RKO (cell line): Measurements from ENCODE around the gene POLD1.
"Not testable (repeated sequence)": the region's sequence is repeated elsewhere in the genome, so short reads cannot be mapped to it uniquely, and the experiment has no call there.

Experiments used
- DNase-seq: peaks from one replicate; pipeline ENCODE4 v3.0.0-alpha.2; 2016; ENCODE audit warnings: low spot score

The POLD1 gene

GRCh38 chr19:50383852-50384684, at the start of gene POLD1:
Gene POLD1 (plus strand): TSS chr19:50384347. CDS start chr19:50398852, 14,505 bp downstream.
- peak; percentile 97 for DNase-seq

- no peak for DNase-seq
Observed at GRCh38 chr19:50334741-50335421, 49.3 kb upstream of the POLD1 start.

- not testable (repeated sequence) for DNase-seq
Observed at GRCh38 chr19:50337031-50337430, 47.1 kb upstream of the POLD1 start.

GRCh38 chr19:50340331-50340730, 43.8 kb upstream of the POLD1 start:
- no peak for DNase-seq

GRCh38 chr19:50341091-50341564, 43.0 kb upstream of the POLD1 start:
- DNase-seq: no peak

GRCh38 chr19:50344661-50345318, 39.4 kb upstream of the POLD1 start:
- DNase-seq: no peak

- not testable (repeated sequence) for DNase-seq
Observed at GRCh38 chr19:50347089-50347581, 37.0 kb upstream of the POLD1 start.

GRCh38 chr19:50349277-50350057, 34.7 kb upstream of the POLD1 start:
- DNase-seq: no peak

- no peak for DNase-seq
Observed at GRCh38 chr19:50352242-50352641, 31.9 kb upstream of the POLD1 start.

- DNase-seq: not testable (repeated sequence)
Observed at GRCh38 chr19:50353487-50353880, 30.7 kb upstream of the POLD1 start.

GRCh38 chr19:50356691-50357177, 27.4 kb upstream of the POLD1 start:
- DNase-seq: no peak

GRCh38 chr19:50357178-50358100, 26.7 kb upstream of the POLD1 start:
- DNase-seq: peak; percentile 52

GRCh38 chr19:50358483-50359327, 25.4 kb upstream of the POLD1 start:
- DNase-seq: no peak

GRCh38 chr19:50359328-50359818, 24.8 kb upstream of the POLD1 start:
- DNase-seq: no peak

GRCh38 chr19:50361290-50362029, 22.7 kb upstream of the POLD1 start:
- DNase-seq: no peak

- no peak for DNase-seq
Observed at GRCh38 chr19:50362030-50362412, 22.1 kb upstream of the POLD1 start.

- DNase-seq: no peak
Observed at GRCh38 chr19:50362656-50363424, 21.3 kb upstream of the POLD1 start.
